ENCODE data around the gene PRKAG1.

DNA sequence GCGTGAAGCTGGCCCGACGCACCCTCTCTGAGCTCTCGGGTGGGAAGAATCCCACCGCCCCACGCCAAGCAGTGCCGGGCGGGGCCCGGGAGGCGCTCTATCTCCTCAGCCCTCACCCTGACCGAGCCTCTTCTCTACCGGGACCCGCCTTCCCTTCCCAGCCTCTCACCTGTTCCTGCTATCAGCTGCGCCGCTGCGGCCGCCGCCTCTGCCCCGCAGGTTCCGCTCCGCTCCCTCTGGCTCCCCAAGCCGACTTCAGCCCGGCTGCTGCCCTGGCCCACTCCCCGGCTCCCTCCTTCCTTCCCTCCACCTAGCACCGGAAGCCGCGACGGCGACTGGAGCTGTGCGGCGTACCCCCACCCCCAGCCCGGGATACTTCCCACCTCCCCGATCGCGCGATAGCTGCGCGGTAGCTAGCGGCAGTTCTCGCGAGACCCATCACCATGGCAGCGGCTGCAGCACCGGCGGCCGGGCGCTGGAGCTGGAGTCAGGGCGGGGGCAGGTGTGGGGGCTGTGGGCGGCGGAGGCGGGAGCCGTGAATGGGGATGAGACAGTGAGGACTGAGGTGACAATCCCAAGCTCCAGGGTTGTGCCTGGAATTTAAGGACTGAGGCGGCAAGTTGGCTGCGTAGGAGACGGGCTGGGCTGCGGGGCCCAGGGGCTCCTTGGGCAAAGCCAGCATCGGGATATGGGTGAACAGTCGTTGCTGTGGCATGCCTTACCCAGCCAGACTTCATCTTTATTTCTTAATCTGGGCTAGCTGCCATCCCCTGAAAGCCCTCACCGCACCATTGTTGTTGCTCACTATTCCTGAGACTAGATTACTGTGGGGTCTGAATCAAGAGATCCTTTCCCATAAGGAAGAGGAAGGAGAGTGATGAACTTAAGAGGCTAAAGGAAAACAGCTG is 61.2 kb downstream of the PRKAG1 start, which contains the start of gene ARF3:
- TF ChIP-seq, protein P1, sequence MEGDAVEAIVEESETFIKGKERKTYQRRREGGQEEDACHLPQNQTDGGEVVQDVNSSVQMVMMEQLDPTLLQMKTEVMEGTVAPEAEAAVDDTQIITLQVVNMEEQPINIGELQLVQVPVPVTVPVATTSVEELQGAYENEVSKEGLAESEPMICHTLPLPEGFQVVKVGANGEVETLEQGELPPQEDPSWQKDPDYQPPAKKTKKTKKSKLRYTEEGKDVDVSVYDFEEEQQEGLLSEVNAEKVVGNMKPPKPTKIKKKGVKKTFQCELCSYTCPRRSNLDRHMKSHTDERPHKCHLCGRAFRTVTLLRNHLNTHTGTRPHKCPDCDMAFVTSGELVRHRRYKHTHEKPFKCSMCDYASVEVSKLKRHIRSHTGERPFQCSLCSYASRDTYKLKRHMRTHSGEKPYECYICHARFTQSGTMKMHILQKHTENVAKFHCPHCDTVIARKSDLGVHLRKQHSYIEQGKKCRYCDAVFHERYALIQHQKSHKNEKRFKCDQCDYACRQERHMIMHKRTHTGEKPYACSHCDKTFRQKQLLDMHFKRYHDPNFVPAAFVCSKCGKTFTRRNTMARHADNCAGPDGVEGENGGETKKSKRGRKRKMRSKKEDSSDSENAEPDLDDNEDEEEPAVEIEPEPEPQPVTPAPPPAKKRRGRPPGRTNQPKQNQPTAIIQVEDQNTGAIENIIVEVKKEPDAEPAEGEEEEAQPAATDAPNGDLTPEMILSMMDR (IDR thresholded peaks at IDR 0.05; ENCODE audit: low read length): no peak
- no peak for TF ChIP-seq EZH2 (IDR thresholded peaks at IDR 0.05; ENCODE audit: borderline replicate concordance, low read length)
